Right lobe of liver (tissue), 4 donors: ENCODE results near the gene MAPKAPK3.

ENCODE experiments used
- POLR2A ChIP-seq: fragments of 450-650 bp; IDR thresholded peaks from one replicate; pipeline ENCODE4 v1.6.1; 2017; ENCODE audit warnings: antibody characterized with exemption, mild to moderate bottlenecking
- TF ChIP-seq, protein P1 (sequence below), 4 donors: fragments of 200-600 bp in 3 of 4; fragments of 450-650 bp in 1 of 4; IDR thresholded peaks; one replicate each; pipeline versions ENCODE4 v1.5.1 to v1.8.0; 2016 to 2022; ENCODE audit warnings: antibody characterized with exemption in 4 of 4, mild to moderate bottlenecking in 2 of 4
- donor health status: DM: no; HTN: no; CAD: no.
- donor health status: DM: no; HTN: no; CAD: no.
- donor health status: DM: no; HTN: yes; CAD: no.

DNA sequence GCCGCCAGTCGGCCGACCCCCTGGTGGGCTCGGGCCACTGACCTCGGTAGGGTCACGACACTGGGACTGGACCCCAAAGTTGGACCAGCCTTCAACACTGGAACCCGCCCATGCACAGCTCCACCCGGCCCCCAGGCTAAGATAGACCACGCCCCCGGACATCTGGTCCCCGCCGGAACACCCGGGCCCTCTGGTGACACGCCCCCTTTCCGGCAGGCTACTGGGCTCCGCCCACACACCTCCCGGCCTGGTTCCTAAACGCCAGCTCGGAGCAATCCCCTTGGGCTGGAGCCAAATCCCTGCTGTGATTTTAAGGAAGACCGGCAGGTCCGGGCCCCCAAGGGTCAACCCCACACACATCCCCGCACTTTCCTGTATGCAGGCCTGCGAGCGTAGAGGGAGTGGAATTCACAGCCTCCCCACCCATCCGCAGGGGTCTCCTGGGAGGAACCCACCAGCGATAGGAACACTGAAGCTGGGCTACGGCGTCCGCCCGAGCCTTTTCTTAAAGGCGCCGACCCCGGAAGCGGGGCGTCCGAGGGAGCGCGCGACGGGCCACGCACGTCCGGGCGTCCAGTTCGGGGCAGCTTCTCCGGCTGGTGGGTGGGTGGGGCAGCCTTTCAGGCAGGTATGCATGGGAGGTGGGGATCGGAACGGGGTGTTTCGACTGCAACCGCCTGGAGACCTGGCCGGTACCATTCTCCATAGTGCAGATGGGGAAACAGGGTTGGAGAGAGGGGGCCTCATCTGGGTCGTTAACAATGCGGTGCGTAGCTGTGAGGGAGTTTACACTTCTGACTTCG is 47.8 kb upstream of the MAPKAPK3 start, which contains the start of gene HEMK1:
- TF ChIP-seq, protein P1, sequence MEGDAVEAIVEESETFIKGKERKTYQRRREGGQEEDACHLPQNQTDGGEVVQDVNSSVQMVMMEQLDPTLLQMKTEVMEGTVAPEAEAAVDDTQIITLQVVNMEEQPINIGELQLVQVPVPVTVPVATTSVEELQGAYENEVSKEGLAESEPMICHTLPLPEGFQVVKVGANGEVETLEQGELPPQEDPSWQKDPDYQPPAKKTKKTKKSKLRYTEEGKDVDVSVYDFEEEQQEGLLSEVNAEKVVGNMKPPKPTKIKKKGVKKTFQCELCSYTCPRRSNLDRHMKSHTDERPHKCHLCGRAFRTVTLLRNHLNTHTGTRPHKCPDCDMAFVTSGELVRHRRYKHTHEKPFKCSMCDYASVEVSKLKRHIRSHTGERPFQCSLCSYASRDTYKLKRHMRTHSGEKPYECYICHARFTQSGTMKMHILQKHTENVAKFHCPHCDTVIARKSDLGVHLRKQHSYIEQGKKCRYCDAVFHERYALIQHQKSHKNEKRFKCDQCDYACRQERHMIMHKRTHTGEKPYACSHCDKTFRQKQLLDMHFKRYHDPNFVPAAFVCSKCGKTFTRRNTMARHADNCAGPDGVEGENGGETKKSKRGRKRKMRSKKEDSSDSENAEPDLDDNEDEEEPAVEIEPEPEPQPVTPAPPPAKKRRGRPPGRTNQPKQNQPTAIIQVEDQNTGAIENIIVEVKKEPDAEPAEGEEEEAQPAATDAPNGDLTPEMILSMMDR (IDR thresholded peaks at IDR 0.05) = no peak
- TF ChIP-seq POLR2A = no peak
